ENCODE data around the gene CLIC4. TPM values are rescaled to one million over a fixed set of nuclear protein-coding genes. Genes with fewer than 3 reads are reported as not detected.

Gene CLIC4
- total and polyA plus RNA-seq, 10 of the 15 experiments (the other 5 are each of a cell fraction or from before 2014, with no cell fraction given): 20.4 to 107 (median 69.6) TPM

DNA sequence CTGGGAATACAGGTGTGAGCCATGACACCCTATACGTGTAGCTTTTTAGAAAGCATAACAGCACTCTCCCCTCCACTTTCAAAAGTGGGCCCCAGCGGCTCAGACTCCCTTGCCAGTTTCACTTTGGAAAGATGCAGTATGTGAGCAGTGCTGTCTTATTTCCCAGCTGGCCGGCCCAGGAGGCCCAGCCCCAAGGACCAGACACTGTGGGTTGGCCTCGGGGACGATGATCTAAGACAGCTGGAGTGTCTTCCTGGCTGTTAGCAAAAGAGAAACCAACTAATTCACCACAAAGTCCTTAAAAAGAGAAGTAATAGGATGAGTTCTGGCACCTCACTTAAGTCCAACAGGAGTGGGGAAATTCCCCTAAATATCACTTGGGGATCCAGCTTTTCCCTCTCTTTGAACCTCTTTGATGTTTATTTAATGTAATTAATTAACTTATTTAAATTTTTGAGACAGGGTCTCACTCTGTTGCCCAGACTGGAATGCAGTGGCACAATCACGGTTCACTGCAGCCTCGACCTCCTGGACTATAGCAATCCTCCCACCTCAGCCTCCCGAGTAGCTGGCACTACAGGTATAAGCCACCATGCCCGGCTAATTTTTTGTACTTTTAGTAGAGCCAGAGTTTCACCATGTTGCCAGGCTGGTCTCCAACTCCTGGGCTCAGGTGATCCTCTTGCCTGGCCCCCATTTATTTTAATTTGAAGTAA lies 17.6 kb upstream of the CLIC4 start (continued):
- TF ChIP-seq MEF2B (IDR thresholded peaks at IDR 0.05; ENCODE audit: partially characterized antibody, poor library complexity, severe bottlenecking): peak; percentile 76
- TF ChIP-seq CBX5 (IDR thresholded peaks at IDR 0.05; ENCODE audit: low read depth): no peak
- no peak for TF ChIP-seq HDAC2 (IDR thresholded peaks at IDR 0.05)
- no peak for TF ChIP-seq POLR2A (IDR thresholded peaks at IDR 0.05; ENCODE audit: low read depth, low read length)
- peak; percentile 81; the same call in 1 of the 2 replicates for TF ChIP-seq NFIC (IDR thresholded peaks at IDR 0.05; ENCODE audit: low read depth, low read length)
- TF ChIP-seq KLF5 (IDR thresholded peaks at IDR 0.05; ENCODE audit: partially characterized antibody): no peak
- no peak for TF ChIP-seq KDM1A (IDR thresholded peaks at IDR 0.05; ENCODE audit: borderline replicate concordance)
- no peak for TF ChIP-seq STAT1 (conservative IDR thresholded peaks at IDR 0.05)
- no peak for TF ChIP-seq HDAC6 (IDR thresholded peaks at IDR 0.05; ENCODE audit: unreplicated experiment)
- no peak for TF ChIP-seq IRF4 (IDR thresholded peaks at IDR 0.05; ENCODE audit: low read depth, low read length)
- TF ChIP-seq NR2C2 (IDR thresholded peaks at IDR 0.05; ENCODE audit: borderline replicate concordance, control insufficient read depth, insufficient read length, low read depth): no peak
- peak; percentile 52 for TF ChIP-seq BCL11A (IDR thresholded peaks at IDR 0.05; ENCODE audit: low read depth, low read length)
- TF ChIP-seq BRCA1 (IDR thresholded peaks at IDR 0.05; ENCODE audit: low read depth, low read length): no peak
- TF ChIP-seq CBFB (IDR thresholded peaks at IDR 0.05; ENCODE audit: low read depth): 0 out of 2 replicates have a peak, but pooled peaks have one; percentile 15
- TF ChIP-seq, protein P1, sequence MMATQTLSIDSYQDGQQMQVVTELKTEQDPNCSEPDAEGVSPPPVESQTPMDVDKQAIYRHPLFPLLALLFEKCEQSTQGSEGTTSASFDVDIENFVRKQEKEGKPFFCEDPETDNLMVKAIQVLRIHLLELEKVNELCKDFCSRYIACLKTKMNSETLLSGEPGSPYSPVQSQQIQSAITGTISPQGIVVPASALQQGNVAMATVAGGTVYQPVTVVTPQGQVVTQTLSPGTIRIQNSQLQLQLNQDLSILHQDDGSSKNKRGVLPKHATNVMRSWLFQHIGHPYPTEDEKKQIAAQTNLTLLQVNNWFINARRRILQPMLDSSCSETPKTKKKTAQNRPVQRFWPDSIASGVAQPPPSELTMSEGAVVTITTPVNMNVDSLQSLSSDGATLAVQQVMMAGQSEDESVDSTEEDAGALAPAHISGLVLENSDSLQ (IDR thresholded peaks at IDR 0.05): peak; percentile 31
- no peak for TF ChIP-seq KAT2A (conservative IDR thresholded peaks at IDR 0.05; ENCODE audit: control insufficient read depth, low read depth, low read length)
- no peak for TF ChIP-seq BMI1 (IDR thresholded peaks at IDR 0.05; ENCODE audit: borderline replicate concordance)
- TF ChIP-seq EGR1 (IDR thresholded peaks at IDR 0.05; ENCODE audit: borderline replicate concordance in 1 of 2, low read depth in 2 of 2, low read length in 2 of 2): no peak
- no peak for TF ChIP-seq NFXL1 (IDR thresholded peaks at IDR 0.05; ENCODE audit: borderline replicate concordance)
- no peak for TF ChIP-seq NR2C1 (IDR thresholded peaks at IDR 0.05)
- TF ChIP-seq ZNF274 (IDR thresholded peaks at IDR 0.05; ENCODE audit: insufficient read depth, insufficient read length): no peak
- TF ChIP-seq RAD21 (IDR thresholded peaks at IDR 0.05; ENCODE audit: insufficient read depth, low read depth, low read length): no peak
- peak; percentile 91 for TF ChIP-seq RUNX3 (IDR thresholded peaks at IDR 0.05; ENCODE audit: low read length)
- no peak for TF ChIP-seq RELA (IDR thresholded peaks at IDR 0.05; ENCODE audit: borderline replicate concordance, partially characterized antibody)
- TF ChIP-seq ZBTB33 (IDR thresholded peaks at IDR 0.05): no peak
- TF ChIP-seq ZSCAN29 (IDR thresholded peaks at IDR 0.05): no peak
- TF ChIP-seq CHD4 (IDR thresholded peaks at IDR 0.05): no peak
- no peak for TF ChIP-seq EP300 (IDR thresholded peaks at IDR 0.05; ENCODE audit: borderline replicate concordance in 1 of 2, control insufficient read depth in 1 of 2, low read depth in 2 of 2, low read length in 2 of 2)
- 0 out of 2 replicates have a peak, but pooled peaks have one; percentile 55 for TF ChIP-seq LARP7 (IDR thresholded peaks at IDR 0.05)
- peak; percentile 70; the same call in 1 of the 2 replicates for TF ChIP-seq ATF2 (IDR thresholded peaks at IDR 0.05; ENCODE audit: low read length)
